Coronary artery (tissue), 2 donors: Measurements from ENCODE around the gene KCNQ1.
A peak's percentile ranks its signal among the peaks of the same experiment; 100 is the strongest.

Experiments
- DNase-seq: peaks from one replicate; pipeline ENCODE4 v3.0.0-alpha.2; 2017; ENCODE audit warnings: low spot score
- H3K27ac ChIP-seq, 2 donors: fragments of 200-600 bp; sonication (generic); one replicate each; pipeline ENCODE4 v1.5.1; 2016 to 2019
- H3K4me3 ChIP-seq: fragments of 200-600 bp; sonication (generic); 2 replicates; pipeline ENCODE4 v1.5.1; 2016; ENCODE audit warnings: mild to moderate bottlenecking, moderate library complexity
- CTCF ChIP-seq: fragments of 200-600 bp; sonication (generic); IDR thresholded peaks from one replicate; pipeline ENCODE4 v1.5.1; 2019; ENCODE audit warnings: antibody characterized with exemption

KCNQ1 gene

GRCh38 chr11:2572491-2573239 lies 127.9 kb downstream of the KCNQ1 start:
- no peak for TF ChIP-seq CTCF
- H3K4me3 ChIP-seq, result no peak overlapping the region
- no peak overlapping the region for H3K27ac ChIP-seq
- no peak for DNase-seq

DNA sequence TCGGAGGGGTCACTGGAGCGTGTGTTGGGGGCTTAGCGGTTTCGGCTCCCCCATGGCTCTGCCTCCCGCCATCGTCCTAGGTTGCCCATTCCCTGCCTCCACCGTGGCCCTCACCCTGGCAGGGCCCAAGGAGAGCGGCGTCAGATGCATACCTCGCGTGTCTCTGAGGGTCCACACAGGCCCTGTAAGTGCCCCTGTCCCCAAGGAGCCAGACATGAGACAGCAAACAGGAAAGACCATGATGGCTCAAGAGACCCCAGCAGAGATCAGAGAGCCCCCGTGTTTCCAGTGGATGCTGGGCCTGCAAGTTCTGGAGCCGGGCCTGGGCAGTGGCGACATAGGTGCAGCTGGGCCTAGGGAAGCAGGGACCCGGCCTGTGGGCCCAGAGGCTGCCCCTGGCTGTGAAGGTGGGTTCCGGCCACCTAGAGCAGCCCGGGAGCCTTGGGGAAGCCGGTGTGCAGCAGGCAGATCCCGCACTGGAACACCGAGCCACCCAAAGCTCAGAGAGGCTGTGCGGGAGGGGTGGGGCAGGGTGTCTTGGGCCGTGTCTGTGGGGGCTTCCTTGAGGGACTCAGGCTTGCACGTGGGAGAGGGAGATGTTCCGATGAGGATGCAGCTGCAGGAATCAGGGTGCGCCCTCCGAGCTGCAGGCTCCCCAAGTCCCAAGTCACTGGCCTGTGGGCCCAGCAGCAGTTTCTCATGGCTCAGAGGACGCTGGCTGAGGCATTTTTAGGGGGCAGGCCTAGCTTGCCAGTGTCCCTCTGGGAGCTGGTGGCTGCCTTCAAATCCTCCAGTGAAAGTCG lies 128.6 kb downstream of the KCNQ1 start:
- no peak overlapping the region for H3K4me3 ChIP-seq
- TF ChIP-seq CTCF, result no peak
- DNase-seq, result no peak
- H3K27ac ChIP-seq, result no peak overlapping the region

DNA sequence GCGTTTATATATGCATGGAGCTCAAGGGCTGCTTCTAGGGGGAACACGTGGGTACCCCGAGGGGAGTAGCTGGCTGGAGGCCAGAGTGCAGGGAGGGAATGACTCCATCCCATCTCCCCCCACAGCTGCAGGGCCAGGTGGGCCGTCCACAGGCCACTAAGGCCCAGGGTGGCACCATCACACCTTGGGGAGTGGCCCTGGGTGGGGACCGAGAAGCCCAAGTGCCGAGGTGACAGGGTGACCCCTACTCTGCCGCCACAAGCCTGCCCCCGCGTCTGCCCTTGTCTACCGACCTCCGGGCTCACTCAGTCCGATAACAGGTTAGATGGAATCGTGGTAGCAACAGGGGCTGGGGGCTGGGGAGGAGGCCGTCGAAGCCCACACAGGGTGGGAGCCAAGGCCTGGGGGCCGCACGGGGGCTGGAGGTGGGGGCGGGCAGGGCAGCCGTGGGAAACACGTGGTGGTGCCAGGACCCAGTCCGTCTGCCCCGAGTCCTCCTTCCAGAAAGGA lies 129.3 kb downstream of the KCNQ1 start:
- peak; percentile 45 for DNase-seq
- no peak overlapping the region for H3K4me3 ChIP-seq
- no peak overlapping the region for H3K27ac ChIP-seq
- no peak for TF ChIP-seq CTCF

DNA sequence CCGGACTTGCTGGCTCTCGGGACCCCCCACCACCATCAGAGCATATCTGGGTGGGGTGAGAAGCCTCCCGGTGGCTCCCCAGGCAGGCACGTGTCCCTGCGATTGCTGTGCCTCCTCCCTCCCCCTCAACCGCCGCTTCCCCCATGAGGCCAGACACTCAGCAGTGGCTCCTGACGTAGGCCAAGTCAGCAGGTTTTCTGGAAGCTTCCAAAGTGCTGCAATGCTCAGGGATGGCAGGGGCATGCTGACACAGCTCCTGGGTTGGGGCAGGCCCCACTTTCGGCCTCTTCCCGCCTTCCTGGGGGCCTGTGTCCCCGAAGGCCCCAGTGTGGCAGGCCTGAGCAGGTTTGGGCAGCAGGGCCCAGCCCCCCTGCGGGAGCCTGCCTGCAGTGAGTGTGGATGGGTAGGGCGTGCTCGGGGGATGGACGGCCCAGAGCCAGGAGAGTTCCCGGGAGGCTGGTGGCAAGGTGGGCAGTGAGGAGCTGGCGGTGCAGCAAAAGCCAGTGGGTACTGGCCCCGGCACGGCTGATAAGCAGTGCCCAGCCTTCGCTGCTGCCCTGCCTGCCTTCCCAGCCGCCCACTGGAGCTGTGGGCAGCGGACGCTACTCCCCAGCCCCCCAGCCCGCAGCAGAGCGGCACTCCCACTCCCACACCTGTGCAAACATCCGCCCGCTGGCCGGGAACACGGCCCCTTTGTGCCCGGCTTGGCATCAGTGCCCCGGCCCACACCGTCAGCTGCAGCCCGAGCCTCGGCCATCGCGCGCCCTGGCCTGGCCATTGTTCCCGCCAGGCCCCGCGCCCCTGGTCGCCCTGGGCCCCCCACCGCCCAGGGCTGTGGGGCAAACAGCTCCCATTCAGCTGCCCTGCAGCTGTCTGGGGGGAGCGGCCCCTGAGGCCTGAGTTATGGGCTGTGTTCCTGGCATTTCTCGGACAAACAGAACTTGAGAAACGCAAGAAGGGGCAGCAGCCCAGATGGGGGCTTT lies 130.0 kb downstream of the KCNQ1 start:
- peak; percentile 62 for DNase-seq
- Histone ChIP-seq H3K27ac (no peak overlapping the region), H3K4me3 (no peak overlapping the region)
- TF ChIP-seq CTCF, result no peak

- TF ChIP-seq CTCF, result no peak
- Histone ChIP-seq H3K4me3 (no peak overlapping the region), H3K27ac (no peak overlapping the region)
- DNase-seq, result peak; percentile 36
Observed at GRCh38 chr11:2575591-2576051, 130.8 kb downstream of the KCNQ1 start.

DNA sequence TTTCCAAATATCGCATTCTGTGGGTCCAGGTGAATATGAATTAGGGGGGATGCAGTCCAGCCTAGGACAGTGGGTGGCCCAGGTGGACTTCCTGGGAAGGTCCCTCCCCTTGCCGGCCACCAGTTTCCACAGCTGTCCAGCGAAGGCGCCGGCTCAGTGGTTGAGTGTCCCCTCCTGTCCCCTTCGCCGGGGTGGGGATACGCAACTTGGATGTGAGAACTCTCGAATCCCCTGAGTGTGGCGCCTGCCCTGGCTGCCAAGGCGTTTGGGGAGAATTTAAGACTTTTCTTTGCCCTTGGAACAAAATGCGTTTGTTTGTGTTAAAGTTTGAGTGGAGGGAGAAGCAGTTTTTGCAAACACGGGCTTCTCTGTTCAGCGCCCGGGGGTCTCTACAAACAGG lies 131.3 kb downstream of the KCNQ1 start:
- Histone ChIP-seq H3K27ac (no peak overlapping the region), H3K4me3 (no peak overlapping the region)
- TF ChIP-seq CTCF, result no peak
- DNase-seq, result no peak
